ENCODE data around the gene ZNF548. TPM values are rescaled to one million over a fixed set of nuclear protein-coding genes. Genes with fewer than 3 reads are reported as not detected.
A peak's percentile ranks its signal among the peaks of the same experiment; 100 is the strongest.

Gene ZNF548
- total RNA-seq, 1 experiment from 2014 or later: 14.7 TPM

- peaks cover 23% of the 10 kb centered on the region for H3K9me3 ChIP-seq (ENCODE audit: control insufficient read depth, insufficient read depth, low read depth, low read length)
- intact Hi-C loops (cut with micrococcal nuclease; ENCODE audit: unreplicated experiment) (no loop called here), in situ Hi-C loops (cut with HindIII; ENCODE audit: low pct_unique_long_range_greater_than_20kb, low sequenced_read_pairs) (no loop called here)
- peaks cover 12% of the 10 kb centered on the region for H3K36me3 ChIP-seq (ENCODE audit: control insufficient read depth, insufficient read depth, low read length)
- ChIA-PET POLR2A (no interaction called here), CTCF (no interaction called here)
- H3K4me3 ChIP-seq (ENCODE audit: low read depth in 2 of 2, low read length in 2 of 2): peak overlapping the region; percentile 87 to 97
- peaks cover 11% of the 10 kb centered on the region; the same call in 1 of the 2 replicates for H3K4me1 ChIP-seq (ENCODE audit: control insufficient read depth, insufficient read depth, low read length)
- peak overlapping the region; percentile 87 for H3K27ac ChIP-seq (ENCODE audit: low read length)
- no peaks in the 10 kb centered on the region for H3K27me3 ChIP-seq (ENCODE audit: control insufficient read depth, insufficient read depth, low read length)
- no TSS peak for BruUV-seq (replicated peaks)
- ATAC-seq: peak; percentile 3; the same call in 1 of the 2 replicates
- TF ChIP-seq SIN3A (IDR thresholded peaks at IDR 0.05; ENCODE audit: borderline replicate concordance, insufficient read depth, low read depth, low read length) (0 out of 2 replicates have a peak, but pooled peaks have one; percentile 35), CTCF (IDR thresholded peaks at IDR 0.05) (no peak)
- DNase-seq (ENCODE audit: low read depth, low spot score): no peak
Observed at GRCh38 chr19:57351867-57352266, 37.8 kb upstream of the ZNF548 start.

GRCh38 chr19:57355916-57356315, 33.7 kb upstream of the ZNF548 start:
- ATAC-seq (no peak), DNase-seq (ENCODE audit: low read depth, low spot score) (no peak)
- Histone ChIP-seq H3K9me3 (ENCODE audit: control insufficient read depth, insufficient read depth, low read depth, low read length) (peaks cover 34% of the 10 kb centered on the region), H3K27me3 (ENCODE audit: control insufficient read depth, insufficient read depth, low read length) (no peaks in the 10 kb centered on the region), H3K27ac (ENCODE audit: low read length) (no peak overlapping the region), H3K4me1 (ENCODE audit: control insufficient read depth, insufficient read depth, low read length) (peaks cover 8% of the 10 kb centered on the region; the same call in 1 of the 2 replicates), H3K4me3 (ENCODE audit: low read depth in 2 of 2, low read length in 2 of 2) (no peak overlapping the region), H3K36me3 (ENCODE audit: control insufficient read depth, insufficient read depth, low read length) (peaks cover 12% of the 10 kb centered on the region)
- TF ChIP-seq TCF7L2 (IDR thresholded peaks at IDR 0.05; ENCODE audit: low read depth, low read length) (no peak), CTCF (IDR thresholded peaks at IDR 0.05) (no peak)
- in situ Hi-C loops (cut with HindIII; ENCODE audit: low pct_unique_long_range_greater_than_20kb, low sequenced_read_pairs): no loop called here
- CTCF ChIA-PET: no interaction called here
- intact Hi-C loops (cut with micrococcal nuclease; ENCODE audit: unreplicated experiment): no loop called here
- no TSS peak for BruUV-seq (replicated peaks)
- POLR2A ChIA-PET: interaction anchor here (0.7 kb wide), 1 partner anchor 67 kb away, joined by 3 read pairs; no protein-coding TSS in a partner anchor

GRCh38 chr19:57357406-57357805, 32.2 kb upstream of the ZNF548 start:
- TF ChIP-seq CTCF (IDR thresholded peaks at IDR 0.05): no peak
- no peak for TF ChIP-seq POLR2AphosphoS5 (IDR thresholded peaks at IDR 0.05; ENCODE audit: low read depth, low read length)
- no peak for TF ChIP-seq TCF7L2 (IDR thresholded peaks at IDR 0.05; ENCODE audit: low read depth, low read length)
- H3K36me3 ChIP-seq (ENCODE audit: control insufficient read depth, insufficient read depth, low read length): peaks cover 7% of the 10 kb centered on the region; the same call in 1 of the 2 replicates
- DNase-seq (ENCODE audit: low read depth, low spot score) (no peak), ATAC-seq (no peak)
- H3K4me3 ChIP-seq (ENCODE audit: low read depth in 2 of 2, low read length in 2 of 2): no peak overlapping the region
- intact Hi-C loops (cut with micrococcal nuclease; ENCODE audit: unreplicated experiment) (no loop called here), in situ Hi-C loops (cut with HindIII; ENCODE audit: low pct_unique_long_range_greater_than_20kb, low sequenced_read_pairs) (no loop called here)
- peaks cover 6% of the 10 kb centered on the region; the same call in 1 of the 2 replicates for H3K4me1 ChIP-seq (ENCODE audit: control insufficient read depth, insufficient read depth, low read length)
- peaks cover 34% of the 10 kb centered on the region for H3K9me3 ChIP-seq (ENCODE audit: control insufficient read depth, insufficient read depth, low read depth, low read length)
- ChIA-PET POLR2A (no interaction called here), CTCF (no interaction called here)
- no peak overlapping the region for H3K27ac ChIP-seq (ENCODE audit: low read length)
- no TSS peak for BruUV-seq (replicated peaks)
- no peaks in the 10 kb centered on the region for H3K27me3 ChIP-seq (ENCODE audit: control insufficient read depth, insufficient read depth, low read length)
